Left ventricle myocardium inferior (tissue), 1 donor: Measurements from ENCODE around the gene RNASE1. TPM values are rescaled to one million over a fixed set of nuclear protein-coding genes. Genes with fewer than 3 reads are reported as not detected.
A peak's percentile ranks its signal among the peaks of the same experiment; 100 is the strongest.

Experiments
- DNase-seq: peaks from one replicate; pipeline ENCODE4 v3.0.0-alpha.2; 2020
- H3K27ac ChIP-seq: fragments of 200-600 bp; replicated peaks from 2 replicates; pipeline ENCODE4 v1.8.0; 2021
- H3K27me3 ChIP-seq: fragments of 200-600 bp; 2 replicates; pipeline ENCODE4 v1.8.0; 2021; ENCODE audit warnings: low read depth
- H3K36me3 ChIP-seq: fragments of 200-600 bp; 2 replicates; pipeline ENCODE4 v1.8.0; 2021
- H3K4me1 ChIP-seq: fragments of 200-600 bp; 2 replicates; pipeline ENCODE4 v1.8.0; 2021
- H3K4me3 ChIP-seq: fragments of 200-600 bp; 2 replicates; pipeline ENCODE4 v1.8.0; 2021; ENCODE audit warnings: mild to moderate bottlenecking, moderate library complexity
- H3K9me3 ChIP-seq: fragments of 200-600 bp; replicated peaks from 2 replicates; pipeline ENCODE4 v1.8.0; 2021
- CTCF ChIP-seq: fragments of 200-600 bp; IDR thresholded peaks from 2 replicates; pipeline ENCODE4 v1.8.0; 2021; ENCODE audit warnings: antibody characterized with exemption, mild to moderate bottlenecking, borderline replicate concordance
- intact Hi-C: fragments of 100-400 bp; cut with micrococcal nuclease; formaldehyde crosslinking; loops from one replicate; pipeline ENCODE4 v1.11.0; 2022
- total RNA-seq: library from RNA; stranded (reverse); fragmentation: NEBNext Ultra II Directional; extraction: Animal tissue kit (Norgen Biotek cat#: 25700); gene quantifications from one replicate; pipeline ENCODE4 v1.2.1, GENCODE V29; 2021
- donor health status: DM: no; HTN: yes; CAD: no; lungs with severe emphysema.

RNASE1 gene
- total RNA-seq, 1 donor from 2014 or later = 294 TPM

- H3K9me3 ChIP-seq = no peaks in the 10 kb centered on the region
- no peak for DNase-seq
- TF ChIP-seq CTCF = no peak
- no peaks in the 10 kb centered on the region for H3K27me3 ChIP-seq
- no peaks in the 10 kb centered on the region for H3K36me3 ChIP-seq
- intact Hi-C loops = no loop called here
- peak overlapping the region; percentile 79 for H3K27ac ChIP-seq
- H3K4me3 ChIP-seq = no peak overlapping the region
- peaks cover 48% of the 10 kb centered on the region for H3K4me1 ChIP-seq
Measured at GRCh38 chr14:20797164-20797563, 5.5 kb downstream of the RNASE1 start.

DNA sequence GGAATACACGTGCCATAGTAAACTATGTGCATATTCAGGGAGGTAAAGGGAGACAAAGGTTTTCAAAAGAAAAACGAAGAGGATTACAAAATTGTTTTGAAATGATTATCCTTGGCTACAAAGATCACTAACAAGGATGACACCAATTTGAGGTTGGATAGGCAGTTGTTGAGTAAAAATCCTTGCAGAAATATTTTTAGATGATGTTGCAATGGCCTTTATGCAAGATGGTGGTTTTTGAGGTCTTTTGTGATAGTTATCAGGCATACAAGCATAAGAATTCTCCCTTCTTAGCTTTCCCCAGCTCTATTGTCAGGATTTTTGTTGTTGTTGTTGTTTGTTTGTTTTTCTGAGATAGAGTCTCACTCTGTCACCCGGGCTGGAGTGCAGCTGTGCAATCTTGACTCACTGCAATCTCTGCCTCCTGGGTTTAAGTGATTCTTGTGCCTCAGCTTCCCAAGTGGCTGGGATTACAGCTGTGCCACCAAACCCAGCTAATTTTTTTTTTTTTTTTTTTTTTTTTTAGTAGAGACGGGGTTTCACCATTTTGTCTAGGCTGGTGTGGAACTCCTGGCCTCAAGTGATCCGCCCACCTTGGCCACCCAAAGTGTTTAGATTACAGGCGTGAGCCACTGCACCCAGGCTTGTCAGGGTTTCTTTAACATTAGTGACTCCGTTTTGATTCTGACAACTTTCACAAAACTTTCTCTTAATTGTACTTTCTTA, 7.8 kb downstream of the RNASE1 start:
- intact Hi-C loops = no loop called here
- no peak for DNase-seq
- no peaks in the 10 kb centered on the region for H3K9me3 ChIP-seq
- peaks cover 36% of the 10 kb centered on the region for H3K4me1 ChIP-seq
- no peaks in the 10 kb centered on the region for H3K36me3 ChIP-seq
- TF ChIP-seq CTCF = no peak
- H3K27ac ChIP-seq = no peak overlapping the region
- H3K27me3 ChIP-seq = no peaks in the 10 kb centered on the region
- no peak overlapping the region for H3K4me3 ChIP-seq

DNA sequence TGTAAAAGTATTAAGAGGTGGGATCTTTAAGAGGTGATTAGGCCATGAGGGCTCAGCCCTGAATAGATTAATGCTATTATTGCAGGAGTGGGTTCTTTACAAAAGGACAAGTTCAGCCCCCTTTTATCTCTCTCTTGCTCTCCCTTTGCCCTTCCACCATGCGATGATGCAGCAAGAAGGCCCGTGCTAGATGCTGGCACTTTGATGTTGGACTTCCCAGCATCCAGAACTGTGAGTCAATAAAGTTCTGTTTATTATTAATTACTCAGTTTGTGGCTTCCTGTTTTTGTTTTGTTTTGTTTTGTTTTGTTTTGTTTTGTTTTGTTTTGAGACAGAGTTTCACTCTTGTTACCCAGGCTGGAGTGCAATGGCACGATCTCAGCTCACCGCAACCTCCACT, 10.1 kb downstream of the RNASE1 start:
- peaks cover 26% of the 10 kb centered on the region for H3K4me1 ChIP-seq
- no peaks in the 10 kb centered on the region for H3K27me3 ChIP-seq
- TF ChIP-seq CTCF = no peak
- DNase-seq = no peak
- H3K27ac ChIP-seq = no peak overlapping the region
- intact Hi-C loops = no loop called here
- no peak overlapping the region for H3K4me3 ChIP-seq
- H3K9me3 ChIP-seq = no peaks in the 10 kb centered on the region
- no peaks in the 10 kb centered on the region for H3K36me3 ChIP-seq

GRCh38 chr14:20791597-20791996, 11.0 kb downstream of the RNASE1 start:
- H3K4me1 ChIP-seq = peaks cover 22% of the 10 kb centered on the region
- no peak for DNase-seq
- no peak overlapping the region for H3K4me3 ChIP-seq
- TF ChIP-seq CTCF = no peak
- no peaks in the 10 kb centered on the region for H3K9me3 ChIP-seq
- H3K27me3 ChIP-seq = no peaks in the 10 kb centered on the region
- intact Hi-C loops = no loop called here
- no peak overlapping the region for H3K27ac ChIP-seq
- no peaks in the 10 kb centered on the region for H3K36me3 ChIP-seq

GRCh38 chr14:20791187-20791586, 11.5 kb downstream of the RNASE1 start:
- TF ChIP-seq CTCF = no peak
- DNase-seq = no peak
- Histone ChIP-seq H3K27ac (no peak overlapping the region), H3K36me3 (no peaks in the 10 kb centered on the region), H3K9me3 (no peaks in the 10 kb centered on the region), H3K4me1 (peaks cover 22% of the 10 kb centered on the region), H3K27me3 (no peaks in the 10 kb centered on the region), H3K4me3 (no peak overlapping the region)
- intact Hi-C loops = no loop called here
